Activated CD8-positive, alpha-beta memory T cell treated with anti-CD3 and anti-CD28 coated beads, Interleukin-2, amount 50 U/mL, for 48 hours (primary cell): ENCODE results near the gene SFMBT2.

Experiments used
- DNase-seq: peaks from one replicate; pipeline ENCODE4 v3.0.0-alpha.2; 2020

SFMBT2 gene

GRCh38 chr10:7170626-7171322 lies 240.1 kb downstream of the SFMBT2 start:
- DNase-seq = no peak

- no peak for DNase-seq
Measured at GRCh38 chr10:7168414-7168813, 242.4 kb downstream of the SFMBT2 start.

DNA sequence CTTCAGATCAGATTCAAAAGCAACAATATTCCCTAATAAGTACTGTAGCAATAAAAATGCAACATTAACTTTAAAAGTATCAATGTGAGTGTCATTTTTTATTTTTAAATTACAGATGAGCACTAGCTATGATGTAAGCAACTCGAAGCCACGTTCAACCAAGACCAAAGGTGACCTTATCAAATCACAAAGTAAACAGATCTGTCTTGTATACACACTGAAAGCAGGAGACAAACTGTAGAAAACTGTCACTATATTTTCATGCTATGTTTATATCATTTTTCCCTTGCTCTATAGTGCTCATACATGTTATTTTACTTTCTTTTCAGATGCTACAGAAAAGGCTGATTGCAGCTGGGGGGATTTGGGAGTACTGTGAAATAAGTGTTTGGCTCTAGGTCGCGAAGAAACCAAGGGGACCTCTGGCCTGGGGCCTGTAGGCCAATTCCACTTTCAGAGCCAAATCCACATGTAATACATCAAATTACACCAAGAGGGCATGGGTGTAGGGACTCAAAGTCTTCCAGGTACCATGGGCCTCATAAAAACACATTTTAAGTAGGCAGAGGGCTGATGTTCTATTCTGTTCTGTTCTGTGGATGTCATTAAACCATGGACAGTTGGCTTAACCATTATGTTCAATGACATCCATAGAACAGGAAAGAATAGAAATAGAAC lies 245.2 kb downstream of the SFMBT2 start:
- no peak for DNase-seq

- no peak for DNase-seq
Measured at GRCh38 chr10:7164955-7165354, 245.9 kb downstream of the SFMBT2 start.

- DNase-seq = no peak
Measured at GRCh38 chr10:7162331-7162730, 248.5 kb downstream of the SFMBT2 start.

DNA sequence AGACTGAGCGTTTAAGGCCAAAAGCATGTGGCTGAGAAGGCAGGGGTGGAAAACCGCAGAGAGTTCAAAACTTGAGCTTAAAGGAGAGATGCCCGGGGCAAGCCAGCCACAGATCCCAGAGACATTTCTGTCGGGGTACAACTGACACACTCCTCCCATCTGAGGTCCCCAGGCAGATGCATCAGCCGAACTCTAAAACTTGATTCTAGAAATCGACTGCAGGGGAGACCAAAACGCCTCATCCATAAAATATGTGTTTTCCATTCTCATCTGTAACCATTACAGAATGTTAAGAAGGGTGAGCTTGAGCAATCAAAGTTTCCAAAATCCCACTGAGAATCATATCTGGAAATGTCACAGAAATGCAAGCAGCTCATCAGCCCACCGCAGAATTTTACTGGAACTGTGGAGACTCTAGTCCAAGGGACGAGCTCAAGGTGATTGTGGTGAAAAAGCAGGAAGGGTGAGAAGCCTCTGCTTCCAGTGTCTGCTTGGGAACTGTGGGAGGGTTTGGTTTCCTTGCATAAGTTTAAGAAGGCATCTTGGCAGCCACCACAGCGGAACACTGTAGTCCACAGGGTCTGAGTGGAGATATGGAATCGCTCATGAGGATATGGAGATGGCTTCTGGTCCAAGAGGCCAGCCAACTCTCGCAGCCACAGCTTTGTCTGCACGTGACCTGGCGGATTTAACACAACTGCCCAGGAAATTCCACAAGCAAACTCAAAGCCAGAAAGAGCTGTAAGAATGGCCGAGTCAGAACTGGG lies 249.2 kb downstream of the SFMBT2 start:
- no peak for DNase-seq

DNA sequence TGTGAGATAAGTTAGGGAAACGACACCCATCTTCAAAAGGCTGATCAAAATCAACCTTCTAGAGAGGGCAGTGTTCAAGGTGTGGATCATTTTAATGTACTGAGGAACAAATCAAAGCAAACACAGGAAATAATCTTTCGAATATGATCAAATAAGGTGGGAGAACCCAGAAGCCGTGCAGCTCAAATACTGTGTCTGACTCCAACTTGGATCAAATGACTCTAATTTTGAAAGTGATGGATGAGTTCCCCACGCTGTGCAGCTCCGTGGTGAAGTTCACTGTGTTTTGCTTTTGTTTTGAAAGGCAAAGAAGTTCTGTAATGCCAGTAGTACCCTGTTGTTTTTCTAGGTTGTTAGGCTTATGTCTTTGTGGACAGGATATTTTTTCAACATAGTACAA lies 250.9 kb downstream of the SFMBT2 start:
- no peak for DNase-seq

- no peak for DNase-seq
Measured at GRCh38 chr10:7159517-7159916, 251.3 kb downstream of the SFMBT2 start.

DNA sequence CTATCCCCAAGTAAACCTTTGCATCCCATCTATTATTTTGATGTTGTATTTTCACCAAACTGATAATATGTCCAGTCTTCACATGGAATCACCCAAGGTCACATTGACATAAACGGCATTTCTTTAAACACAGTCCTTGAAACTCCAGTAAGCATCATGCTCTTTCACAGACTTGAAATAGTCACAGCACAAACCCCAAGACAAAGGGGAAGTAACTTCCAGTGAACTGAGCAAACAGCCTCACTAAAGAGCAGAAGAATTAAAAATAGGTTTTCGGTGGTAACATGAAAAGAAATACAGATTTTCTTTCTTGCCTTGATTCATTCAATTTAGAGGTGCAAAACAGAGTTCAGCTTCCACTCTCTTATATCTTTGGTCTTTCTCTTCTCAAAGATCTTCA lies 253.7 kb downstream of the SFMBT2 start:
- DNase-seq = no peak

DNA sequence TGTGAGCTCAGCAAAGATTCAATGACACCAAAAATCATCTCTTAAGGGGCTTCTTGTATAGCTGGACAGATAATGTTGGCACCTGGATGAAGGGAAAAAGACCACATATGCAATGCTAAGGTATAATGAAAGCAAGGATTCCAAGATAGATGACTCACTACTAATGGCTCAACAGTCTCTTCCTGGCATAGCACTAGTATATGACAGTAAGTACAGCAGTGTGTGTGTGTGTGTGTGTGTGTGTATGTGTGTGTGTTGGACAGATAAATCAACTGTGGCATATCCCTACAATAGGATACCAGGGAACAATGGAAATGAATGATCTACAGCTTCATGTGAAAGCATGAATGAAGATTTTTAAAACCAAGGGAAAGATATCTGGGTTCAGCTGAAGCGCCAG lies 257.1 kb downstream of the SFMBT2 start:
- DNase-seq = no peak

GRCh38 chr10:7152982-7153381 lies 257.9 kb downstream of the SFMBT2 start:
- DNase-seq = no peak

GRCh38 chr10:7152341-7152740 lies 258.5 kb downstream of the SFMBT2 start:
- DNase-seq = no peak

DNA sequence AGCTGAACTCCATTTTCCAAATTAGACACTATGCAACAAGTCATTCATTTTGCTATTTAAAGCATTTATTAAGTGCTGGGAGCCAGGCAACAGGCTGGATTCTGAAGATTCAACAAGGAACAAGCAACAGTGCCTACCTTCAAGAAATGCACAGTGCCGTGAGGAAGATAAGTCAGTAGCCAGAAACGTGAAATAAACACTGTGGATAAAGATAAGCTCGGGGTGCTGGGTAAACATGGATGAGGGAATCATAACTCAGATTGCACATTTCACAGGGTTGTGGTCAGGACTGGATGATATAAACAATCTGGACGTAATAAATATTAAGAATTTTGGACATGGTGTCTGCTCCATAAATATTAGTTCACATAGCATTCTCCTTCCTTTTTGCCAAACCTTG lies 259.3 kb downstream of the SFMBT2 start:
- DNase-seq = no peak

- DNase-seq = no peak
Measured at GRCh38 chr10:7150349-7150748, 260.5 kb downstream of the SFMBT2 start.

DNA sequence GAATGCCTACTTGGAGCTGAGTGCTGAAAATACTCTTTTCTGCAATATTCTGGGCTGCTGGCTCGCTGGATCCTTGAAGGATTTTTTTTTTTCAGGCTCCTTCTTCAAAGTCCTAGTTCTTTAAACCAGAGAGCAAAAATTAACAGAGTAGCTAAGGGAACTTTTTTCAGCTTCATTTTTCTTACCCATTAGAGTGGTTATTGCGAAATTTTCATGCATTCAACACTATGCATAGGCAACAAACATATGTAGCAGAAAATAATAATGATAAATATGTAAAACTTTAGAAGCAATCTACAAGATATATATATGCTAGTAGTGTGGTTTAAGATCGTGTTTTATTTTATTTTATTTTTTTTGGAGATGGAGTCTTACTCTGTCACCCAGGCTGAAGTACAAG lies 264.6 kb downstream of the SFMBT2 start:
- no peak for DNase-seq

DNA sequence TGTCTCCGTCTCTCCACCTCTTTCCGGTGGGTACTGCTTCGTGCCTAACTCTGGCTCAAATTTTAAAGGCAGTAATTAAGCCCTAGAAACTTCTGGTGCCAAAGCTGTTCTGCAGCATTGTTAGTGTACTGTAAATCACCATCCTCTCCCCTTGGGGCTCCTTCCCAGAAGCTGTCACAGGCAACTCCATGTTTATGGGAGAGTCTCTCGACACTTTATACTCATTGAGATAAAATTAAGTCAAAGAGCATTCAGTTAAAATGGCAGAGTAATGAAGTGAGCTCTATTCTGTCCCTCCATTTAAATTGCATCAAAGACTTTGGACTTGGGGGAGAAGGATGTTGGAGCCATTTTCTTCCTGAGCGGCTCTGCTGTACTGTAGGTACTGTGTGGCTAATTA lies 274.8 kb downstream of the SFMBT2 start:
- no peak for DNase-seq

- no peak for DNase-seq
Measured at GRCh38 chr10:7135188-7135587, 275.6 kb downstream of the SFMBT2 start.

GRCh38 chr10:7134448-7134847 lies 276.4 kb downstream of the SFMBT2 start:
- DNase-seq = no peak

GRCh38 chr10:7133958-7134357 lies 276.9 kb downstream of the SFMBT2 start:
- no peak for DNase-seq

DNA sequence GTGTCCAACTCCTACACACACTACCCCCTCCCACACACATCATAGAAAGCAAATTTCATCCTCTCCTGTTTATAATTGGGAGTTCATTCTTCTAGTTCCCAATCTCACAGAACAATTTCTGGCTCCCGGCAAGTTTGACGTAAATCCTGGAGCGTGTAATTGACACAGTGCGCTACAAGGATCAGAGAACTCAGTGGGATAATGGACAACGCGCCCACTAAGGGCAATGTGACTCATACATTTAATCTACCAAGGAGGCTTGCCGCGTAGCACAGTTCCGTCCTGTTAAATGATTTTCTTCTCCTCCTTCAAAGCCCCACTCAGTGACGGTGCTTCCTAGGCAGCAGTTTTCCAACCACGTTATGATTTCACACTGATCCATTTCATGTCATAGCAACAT lies 277.6 kb downstream of the SFMBT2 start:
- DNase-seq = no peak

DNA sequence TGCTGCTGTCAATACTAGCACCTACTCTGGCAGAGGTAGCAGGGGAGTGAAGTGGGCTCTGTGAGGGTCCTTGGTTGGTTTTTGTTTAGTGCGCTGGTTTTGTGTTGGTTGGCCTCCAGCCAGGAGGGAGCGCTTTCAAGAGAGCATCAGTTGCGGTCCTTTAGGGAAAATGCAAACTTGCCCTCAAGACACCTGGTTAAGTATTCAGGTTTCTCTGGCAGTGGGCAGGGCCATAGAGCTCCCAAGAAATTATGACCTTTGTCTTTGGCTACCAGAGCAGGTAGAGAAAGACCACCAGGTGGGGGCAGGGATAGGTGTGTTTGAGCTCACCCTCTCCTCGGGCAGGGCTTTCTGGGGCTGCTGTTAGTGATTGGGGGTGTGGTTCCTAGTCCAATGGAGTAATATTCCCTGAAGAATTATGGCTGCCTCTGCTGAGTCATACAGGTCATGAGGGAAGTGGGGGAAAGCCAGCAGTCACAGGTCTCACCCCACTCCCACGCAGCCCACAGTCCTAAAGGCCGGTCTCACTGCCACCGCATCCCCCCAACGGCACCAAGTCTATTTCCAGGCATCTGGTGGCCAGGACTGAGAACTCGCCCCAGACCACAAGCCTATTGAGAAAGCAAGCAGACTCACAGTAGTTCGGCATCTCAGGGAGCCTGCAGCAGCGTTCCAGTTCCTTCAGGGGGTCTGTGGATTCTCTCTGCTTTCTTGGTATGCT lies 280.5 kb downstream of the SFMBT2 start:
- DNase-seq = no peak

GRCh38 chr10:7123774-7124173 lies 287.1 kb downstream of the SFMBT2 start:
- DNase-seq = no peak

GRCh38 chr10:7122561-7122960 lies 288.3 kb downstream of the SFMBT2 start:
- no peak for DNase-seq
